HepG2 (cell line): ENCODE results near the gene NPHP4. TPM values are rescaled to one million over a fixed set of nuclear protein-coding genes. Genes with fewer than 3 reads are reported as not detected.

Experiments
- ATAC-seq: fragments of 200-7000 bp; cut with Tn5 transposase; 3 replicates; pipeline ENCODE4 v1.9.1; 2020; ENCODE audit warnings: mild to moderate bottlenecking, moderate library complexity
- BruUV-seq: library from RNA; stranded (reverse); fragments of 400-500 nt; replicated peaks from 2 replicates; lab custom pipeline; 2021; lab: Mats Ljungman, UMichigan
- CTCF ChIA-PET: fragments of 300-600 bp; formaldehyde crosslinking; extraction: SDS; loops from one replicate; lab custom pipeline; 2021; ENCODE audit warnings: low total read pairs, inconsistent platforms, low intra/inter-chr PET ratio; lab: Yijun Ruan, JAX
- POLR2A ChIA-PET: fragments of 350-600 bp; sonication (Branson Sonifier 250); formaldehyde crosslinking; loops from one replicate; lab custom pipeline; 2020; ENCODE audit warnings: antibody characterized with exemption, inconsistent platforms; lab: Yijun Ruan, JAX
- DNase-seq: peaks from one replicate; pipeline ENCODE4 v3.0.0-alpha.2; 2015; ENCODE audit warnings: low spot score
- FAIRE-seq: peaks from 3 replicates; lab custom pipeline; 2011; peaks lifted over from hg19 to GRCh38; lab: Jason Lieb, UNC
- H2AFZ ChIP-seq: one replicate; pipeline ENCODE4 v1.6.1; 2011; ENCODE audit warnings: low read length, inconsistent platforms
- H3K27ac ChIP-seq: fragments of 300-600 bp; 3 replicates; pipeline ENCODE4 v1.8.0; 2011; ENCODE audit warnings: mixed run types, mild to moderate bottlenecking, mixed read lengths, low read length, inconsistent platforms; ENCODE audit not compliant: insufficient read depth; ENCODE audit errors: extremely low read length
- H3K27me3 ChIP-seq, 2 experiments: fragments of 200-600 bp in 1 of 2; 2 replicates in 1 of 2; 3 replicates in 1 of 2; pipeline versions ENCODE4 v1.6.0 to v1.8.0; 2011; ENCODE audit warnings: low read length in 2 of 2, mild to moderate bottlenecking in 2 of 2, moderate library complexity in 2 of 2, inconsistent platforms in 1 of 2; ENCODE audit not compliant: insufficient read depth in 2 of 2, control insufficient read depth in 1 of 2
- H3K36me3 ChIP-seq, 2 experiments: fragments of 200-600 bp in 1 of 2; replicated peaks in 1 of 2; 2 replicates in 1 of 2; 3 replicates in 1 of 2; pipeline versions ENCODE4 v1.5.1 to v1.8.0; 2011; ENCODE audit warnings: low read length in 2 of 2, inconsistent platforms in 1 of 2; ENCODE audit not compliant: insufficient read depth in 2 of 2, control insufficient read depth in 1 of 2
- H3K4me1 ChIP-seq: 2 replicates; pipeline ENCODE4 v1.5.1; 2012; ENCODE audit warnings: low read length, inconsistent platforms; ENCODE audit not compliant: insufficient read depth
- H3K4me2 ChIP-seq: 2 replicates; pipeline ENCODE4 v1.6.0; 2011; ENCODE audit warnings: low read depth, low read length, inconsistent platforms
- H3K4me3 ChIP-seq, 3 experiments: fragments of 200-600 bp in 1 of 3; sonication (generic), shearing (Covaris generic) in 1 of 3; replicated peaks in 1 of 3; 2 replicates each; pipeline ENCODE4 v1.5.1; 2011 to 2016; ENCODE audit warnings: low read length in 3 of 3, inconsistent platforms in 2 of 3, low read depth in 2 of 3, mild to moderate bottlenecking in 2 of 3, control low read depth in 1 of 3, mixed read lengths in 1 of 3; ENCODE audit not compliant: insufficient read depth in 1 of 3
- H3K79me2 ChIP-seq: one replicate; pipeline ENCODE4 v1.6.1; 2011; ENCODE audit warnings: low read length, inconsistent platforms; ENCODE audit not compliant: insufficient read depth
- H3K9ac ChIP-seq: 2 replicates; pipeline ENCODE4 v1.6.0; 2011; ENCODE audit warnings: mild to moderate bottlenecking, low read depth, low read length, inconsistent platforms; ENCODE audit not compliant: insufficient read depth
- H3K9me3 ChIP-seq: 2 replicates; pipeline ENCODE4 v1.5.1; 2012; ENCODE audit warnings: mild to moderate bottlenecking, low read length
- H4K20me1 ChIP-seq: 2 replicates; pipeline ENCODE4 v1.6.0; 2011; ENCODE audit warnings: inconsistent platforms, mild to moderate bottlenecking, low read length, moderate library complexity; ENCODE audit not compliant: insufficient read depth
- AGO1 ChIP-seq: fragments of 200-400 bp; formaldehyde crosslinking; IDR thresholded peaks from 2 replicates; pipeline ENCODE4 v1.6.1; 2017; ENCODE audit warnings: mild to moderate bottlenecking, low read depth, low read length, moderate library complexity; ENCODE audit not compliant: poor library complexity, severe bottlenecking
- ASH2L ChIP-seq: fragments of 300-600, 200-600 bp; sonication (generic); IDR thresholded peaks from 2 replicates; pipeline ENCODE4 v1.7.0; 2017; ENCODE audit warnings: low read depth, mild to moderate bottlenecking, moderate library complexity, mixed read lengths, low read length; ENCODE audit not compliant: insufficient read length
- CHD4 ChIP-seq: fragments of 200-600 bp; sonication (generic); IDR thresholded peaks from 2 replicates; pipeline ENCODE4 v1.7.0; 2017; ENCODE audit warnings: mild to moderate bottlenecking, low read length, borderline replicate concordance
- E2F2 ChIP-seq: sonication (generic); formaldehyde crosslinking; IDR thresholded peaks from 2 replicates; pipeline ENCODE4 v1.4.0; 2020; ENCODE audit warnings: missing genetic modification reagents, borderline replicate concordance
- KLF6 ChIP-seq: IDR thresholded peaks from 2 replicates; pipeline ENCODE4 v1.8.0; 2016; ENCODE audit warnings: missing biosample characterization, missing genetic modification reagents
- MIXL1 ChIP-seq: IDR thresholded peaks from 2 replicates; pipeline ENCODE4 v1.6.1; 2016
- POLR2G ChIP-seq: fragments of 200-400 bp; formaldehyde crosslinking; IDR thresholded peaks from 2 replicates; pipeline ENCODE4 v1.6.1; 2018; ENCODE audit warnings: mild to moderate bottlenecking, low read depth, low read length, moderate library complexity
- RORA ChIP-seq: sonication (generic); formaldehyde crosslinking; IDR thresholded peaks from 2 replicates; pipeline ENCODE4 v1.5.0; 2020; ENCODE audit warnings: mild to moderate bottlenecking, missing genetic modification reagents, moderate library complexity
- TEAD3 ChIP-seq: optimal IDR thresholded peaks from 2 replicates; pipeline ENCODE3; 2016; ENCODE audit warnings: borderline replicate concordance
- ZFP90 ChIP-seq: sonication (generic); formaldehyde crosslinking; IDR thresholded peaks from 2 replicates; pipeline ENCODE4 v1.8.0; 2022; ENCODE audit warnings: missing genetic modification reagents, mild to moderate bottlenecking, inconsistent platforms, borderline replicate concordance
- ZIK1 ChIP-seq: sonication (generic); formaldehyde crosslinking; IDR thresholded peaks from 2 replicates; pipeline ENCODE4 v1.5.0; 2020; ENCODE audit warnings: mild to moderate bottlenecking, low read depth, missing genetic modification reagents, borderline replicate concordance
- ZNF276 ChIP-seq: sonication (generic); formaldehyde crosslinking; IDR thresholded peaks from 2 replicates; pipeline ENCODE4 v1.4.0; 2020; ENCODE audit warnings: mild to moderate bottlenecking, low read depth, missing genetic modification reagents
- ZNF776 ChIP-seq: sonication (generic); formaldehyde crosslinking; IDR thresholded peaks from 2 replicates; pipeline ENCODE4 v1.4.0; 2020; ENCODE audit warnings: mild to moderate bottlenecking, missing genetic modification reagents
- WGBS: methylation state at CpG from one replicate; pipeline ENCODE4 v1.1.6; 2017; ENCODE audit warnings: low lambda C conversion rate; 5-methylcytosine and 5-hydroxymethylcytosine counted together
- in situ Hi-C: cut with HindIII; loops from 2 replicates; pipeline ENCODE4 v1.10.0; 2017; ENCODE audit warnings: low pct_unique_long_range_greater_than_20kb; ENCODE audit not compliant: extremely low pct_ligation_motif_present
- intact Hi-C: fragments of 100-400 bp; cut with micrococcal nuclease; formaldehyde crosslinking; loops from one replicate; pipeline ENCODE4 v1.10.0; 2022; ENCODE audit not compliant: unreplicated experiment
- polyA plus RNA-seq, 8 experiments: library from polyadenylated mRNA; depleted of rRNA in 3 of 8; stranded (reverse) in 7 of 8; unstranded in 1 of 8; fragments of >200 nt; fragmentation: Illumina TruSeq in 4 of 8; extraction: Trizol in 4 of 8; gene quantifications; 2 replicates each; pipeline versions ENCODE4 v1.2.1 to v1.2.3, GENCODE V29; 2011 to 2016; ENCODE audit warnings: low read depth in 4 of 8, missing spikeins in 1 of 8, mixed read lengths in 1 of 8; ENCODE audit not compliant: insufficient read depth in 1 of 8
- total RNA-seq, 5 experiments: library from RNA; depleted of rRNA; stranded (reverse); fragments of >200 nt; fragmentation: Illumina TruSeq; extraction: Trizol; gene quantifications; 2 replicates each; pipeline ENCODE4 v1.2.3, GENCODE V29; 2016; ENCODE audit warnings: low read depth in 1 of 5
- TF ChIP-seq, protein P1 (sequence below): sonication (generic); formaldehyde crosslinking; IDR thresholded peaks from 2 replicates; pipeline ENCODE4 v1.4.0; 2020; ENCODE audit warnings: missing genetic modification reagents, borderline replicate concordance
- TF ChIP-seq, protein P2 (sequence below): sonication (generic); formaldehyde crosslinking; IDR thresholded peaks from 2 replicates; pipeline ENCODE4 v1.4.0; 2020; ENCODE audit warnings: missing genetic modification reagents, borderline replicate concordance

The NPHP4 gene
- total and polyA plus RNA-seq, 2 of the 13 experiments (the other 11 are each of a cell fraction or from before 2014, with no cell fraction given): 4.4 to 6.8 TPM

DNA sequence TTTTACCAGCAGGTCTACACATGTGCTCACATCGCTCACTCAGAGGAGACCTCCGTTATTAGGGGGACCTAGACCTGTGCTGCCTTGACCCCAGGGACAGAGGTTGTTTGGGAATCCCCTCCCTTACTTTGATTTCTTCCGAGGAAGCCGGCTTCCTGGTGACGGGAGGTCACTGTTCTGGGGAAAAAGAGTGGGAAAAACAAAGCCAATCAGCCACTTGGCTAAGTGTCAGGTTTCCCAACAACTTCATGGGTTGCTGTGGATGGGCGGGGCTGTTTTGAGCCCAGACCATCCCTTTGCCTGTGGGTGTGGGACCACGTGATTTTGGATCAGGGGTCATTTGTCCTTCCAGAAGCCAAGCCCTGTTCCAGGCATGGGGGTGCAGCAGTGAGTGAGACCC is 46.4 kb upstream of the NPHP4 start:
- ChIA-PET CTCF (no interaction called here), POLR2A (no interaction called here)
- 56% methylated on average over 5 of the region's 7 CpGs for WGBS
- Histone ChIP-seq H3K9me3 (no peaks in the 10 kb centered on the region), H3K9ac (no peak overlapping the region), H3K4me1 (peaks cover 16% of the 10 kb centered on the region), H3K27ac (no peak overlapping the region), H3K36me3 (no peaks in the 10 kb centered on the region), H2AFZ (no peak overlapping the region), H3K79me2 (no peaks in the 10 kb centered on the region), H3K4me3 (no peak overlapping the region), H3K27me3 (no peaks in the 10 kb centered on the region), H3K4me2 (no peak overlapping the region), H4K20me1 (no peaks in the 10 kb centered on the region)
- in situ Hi-C loops (no loop called here), intact Hi-C loops (no loop called here)
- DNase-seq (no peak), FAIRE-seq (no peak), ATAC-seq (no peak)
- BruUV-seq: no TSS peak
- no peak for TF ChIP-seq KLF6 (CRISPR knock-in tag)
- TF ChIP-seq ASH2L: no peak
- TF ChIP-seq, protein P1, sequence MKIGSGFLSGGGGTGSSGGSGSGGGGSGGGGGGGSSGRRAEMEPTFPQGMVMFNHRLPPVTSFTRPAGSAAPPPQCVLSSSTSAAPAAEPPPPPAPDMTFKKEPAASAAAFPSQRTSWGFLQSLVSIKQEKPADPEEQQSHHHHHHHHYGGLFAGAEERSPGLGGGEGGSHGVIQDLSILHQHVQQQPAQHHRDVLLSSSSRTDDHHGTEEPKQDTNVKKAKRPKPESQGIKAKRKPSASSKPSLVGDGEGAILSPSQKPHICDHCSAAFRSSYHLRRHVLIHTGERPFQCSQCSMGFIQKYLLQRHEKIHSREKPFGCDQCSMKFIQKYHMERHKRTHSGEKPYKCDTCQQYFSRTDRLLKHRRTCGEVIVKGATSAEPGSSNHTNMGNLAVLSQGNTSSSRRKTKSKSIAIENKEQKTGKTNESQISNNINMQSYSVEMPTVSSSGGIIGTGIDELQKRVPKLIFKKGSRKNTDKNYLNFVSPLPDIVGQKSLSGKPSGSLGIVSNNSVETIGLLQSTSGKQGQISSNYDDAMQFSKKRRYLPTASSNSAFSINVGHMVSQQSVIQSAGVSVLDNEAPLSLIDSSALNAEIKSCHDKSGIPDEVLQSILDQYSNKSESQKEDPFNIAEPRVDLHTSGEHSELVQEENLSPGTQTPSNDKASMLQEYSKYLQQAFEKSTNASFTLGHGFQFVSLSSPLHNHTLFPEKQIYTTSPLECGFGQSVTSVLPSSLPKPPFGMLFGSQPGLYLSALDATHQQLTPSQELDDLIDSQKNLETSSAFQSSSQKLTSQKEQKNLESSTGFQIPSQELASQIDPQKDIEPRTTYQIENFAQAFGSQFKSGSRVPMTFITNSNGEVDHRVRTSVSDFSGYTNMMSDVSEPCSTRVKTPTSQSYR (CRISPR knock-in tag): no peak
- TF ChIP-seq ZIK1 (CRISPR knock-in tag): no peak
- TF ChIP-seq ZFP90: no peak
- no peak for TF ChIP-seq TEAD3
- TF ChIP-seq AGO1: no peak
- TF ChIP-seq POLR2G: no peak
- TF ChIP-seq MIXL1 (CRISPR knock-in tag): no peak
- TF ChIP-seq RORA: no peak
- TF ChIP-seq, protein P2, sequence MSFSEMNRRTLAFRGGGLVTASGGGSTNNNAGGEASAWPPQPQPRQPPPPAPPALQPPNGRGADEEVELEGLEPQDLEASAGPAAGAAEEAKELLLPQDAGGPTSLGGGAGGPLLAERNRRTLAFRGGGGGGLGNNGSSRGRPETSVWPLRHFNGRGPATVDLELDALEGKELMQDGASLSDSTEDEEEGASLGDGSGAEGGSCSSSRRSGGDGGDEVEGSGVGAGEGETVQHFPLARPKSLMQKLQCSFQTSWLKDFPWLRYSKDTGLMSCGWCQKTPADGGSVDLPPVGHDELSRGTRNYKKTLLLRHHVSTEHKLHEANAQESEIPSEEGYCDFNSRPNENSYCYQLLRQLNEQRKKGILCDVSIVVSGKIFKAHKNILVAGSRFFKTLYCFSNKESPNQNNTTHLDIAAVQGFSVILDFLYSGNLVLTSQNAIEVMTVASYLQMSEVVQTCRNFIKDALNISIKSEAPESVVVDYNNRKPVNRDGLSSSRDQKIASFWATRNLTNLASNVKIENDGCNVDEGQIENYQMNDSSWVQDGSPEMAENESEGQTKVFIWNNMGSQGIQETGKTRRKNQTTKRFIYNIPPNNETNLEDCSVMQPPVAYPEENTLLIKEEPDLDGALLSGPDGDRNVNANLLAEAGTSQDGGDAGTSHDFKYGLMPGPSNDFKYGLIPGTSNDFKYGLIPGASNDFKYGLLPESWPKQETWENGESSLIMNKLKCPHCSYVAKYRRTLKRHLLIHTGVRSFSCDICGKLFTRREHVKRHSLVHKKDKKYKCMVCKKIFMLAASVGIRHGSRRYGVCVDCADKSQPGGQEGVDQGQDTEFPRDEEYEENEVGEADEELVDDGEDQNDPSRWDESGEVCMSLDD (CRISPR knock-in tag): no peak
- no peak for TF ChIP-seq CHD4
- TF ChIP-seq ZNF776 (CRISPR knock-in tag): no peak
- no peak for TF ChIP-seq E2F2 (CRISPR knock-in tag)
- TF ChIP-seq ZNF276 (CRISPR knock-in tag): no peak
